Fibroblast of skin of abdomen (primary cell): ENCODE measurements around the gene HRH1.

ENCODE experiments used
- DNase-seq: peaks from one replicate; pipeline ENCODE4 v3.0.0-alpha.2; 2013

Gene HRH1

DNA sequence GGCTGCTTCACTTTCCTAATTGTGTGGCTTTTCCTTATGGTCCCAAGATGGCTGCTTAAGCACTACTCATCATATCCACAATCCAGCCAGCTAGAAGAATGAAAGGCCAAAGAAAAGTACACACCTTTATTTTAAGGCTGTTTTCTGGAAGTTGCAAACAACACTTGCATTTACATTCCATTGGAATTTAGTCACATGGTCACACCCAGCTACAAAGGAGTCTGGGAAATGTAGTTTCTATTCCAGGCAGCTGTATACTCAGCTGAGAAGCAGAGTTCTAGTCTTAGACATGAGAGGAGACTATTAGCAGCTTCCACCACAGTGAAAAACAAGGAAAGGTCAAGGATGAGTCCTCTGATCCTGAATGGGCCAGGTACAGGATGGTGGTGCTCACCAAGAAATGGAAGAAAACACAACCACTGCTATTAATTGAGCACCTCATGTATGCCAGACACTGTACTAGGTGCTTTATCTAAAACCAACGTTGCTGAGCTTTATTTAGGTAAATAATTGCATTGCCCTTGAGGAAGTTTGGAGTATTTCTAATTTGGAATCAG, 89.9 kb downstream of the HRH1 start:
- DNase-seq, result no peak

DNA sequence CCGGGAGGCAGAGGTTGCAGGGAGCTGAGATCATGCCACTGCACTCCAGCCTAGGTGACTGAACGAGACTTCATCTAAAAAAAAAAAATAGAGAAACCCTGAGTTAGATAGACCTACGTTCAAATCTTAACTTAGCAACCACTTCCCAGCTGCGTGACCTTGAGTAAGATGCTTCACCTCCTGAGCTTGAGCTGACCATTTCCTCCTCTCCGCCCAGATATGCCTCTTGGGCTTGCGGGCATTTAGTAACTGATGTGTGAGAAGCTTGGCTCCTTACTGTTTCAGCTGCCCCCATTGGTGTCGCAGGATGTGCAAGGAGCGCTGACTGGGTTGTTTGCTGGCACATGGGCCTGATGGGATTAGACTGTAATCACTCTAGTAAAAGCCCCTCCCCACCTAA, 91.0 kb downstream of the HRH1 start:
- no peak for DNase-seq

DNA sequence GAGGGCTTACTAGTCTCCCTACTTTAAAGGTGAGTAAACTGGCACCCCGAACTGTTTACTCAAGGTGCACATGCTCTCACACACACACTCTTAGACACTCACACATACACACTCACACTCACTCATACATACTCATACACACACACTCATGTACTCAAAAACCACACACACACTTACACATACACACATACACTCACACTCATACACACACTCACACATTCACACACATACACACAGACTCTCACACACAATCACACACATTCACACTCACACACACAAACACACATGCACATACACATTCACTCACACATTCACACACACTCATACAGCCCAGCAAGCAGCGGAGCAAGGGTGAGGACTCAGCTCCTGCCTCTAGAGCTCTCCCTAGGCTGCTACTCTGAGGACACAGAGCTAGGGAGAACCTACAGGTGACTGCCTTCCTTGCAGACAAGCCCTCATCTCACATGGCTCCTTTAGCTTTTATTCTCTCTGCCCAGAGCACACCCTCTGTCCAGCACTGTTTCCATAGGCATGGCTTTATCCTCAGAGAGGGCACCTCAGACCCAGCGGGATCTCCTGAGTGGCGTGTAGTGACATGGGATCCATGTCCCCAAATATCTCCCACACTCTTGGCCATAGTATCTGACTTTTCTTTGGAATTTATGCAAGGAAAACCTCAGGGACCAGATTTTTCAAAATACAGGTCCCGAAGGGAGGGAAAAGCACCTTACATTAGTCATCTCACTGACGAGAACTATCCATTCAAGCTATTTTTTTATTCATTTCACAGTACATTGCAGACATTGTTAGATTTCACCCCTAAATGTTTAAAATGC, 91.8 kb downstream of the HRH1 start:
- no peak for DNase-seq

DNA sequence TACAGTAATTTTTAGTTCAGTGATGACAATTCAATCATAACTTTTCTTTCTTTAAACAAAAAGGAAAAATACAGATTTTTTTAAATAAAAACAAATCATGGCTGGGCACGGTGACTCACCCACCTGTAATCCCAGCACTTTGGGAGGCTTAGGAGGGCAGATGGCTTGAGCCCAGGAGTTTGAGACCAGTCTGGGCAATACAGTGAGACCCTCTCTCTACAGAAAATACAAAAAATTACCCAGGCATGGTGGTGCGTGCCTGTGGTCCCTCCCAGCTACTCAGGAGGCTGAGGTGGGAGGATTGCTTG, 92.3 kb downstream of the HRH1 start:
- no peak for DNase-seq

DNA sequence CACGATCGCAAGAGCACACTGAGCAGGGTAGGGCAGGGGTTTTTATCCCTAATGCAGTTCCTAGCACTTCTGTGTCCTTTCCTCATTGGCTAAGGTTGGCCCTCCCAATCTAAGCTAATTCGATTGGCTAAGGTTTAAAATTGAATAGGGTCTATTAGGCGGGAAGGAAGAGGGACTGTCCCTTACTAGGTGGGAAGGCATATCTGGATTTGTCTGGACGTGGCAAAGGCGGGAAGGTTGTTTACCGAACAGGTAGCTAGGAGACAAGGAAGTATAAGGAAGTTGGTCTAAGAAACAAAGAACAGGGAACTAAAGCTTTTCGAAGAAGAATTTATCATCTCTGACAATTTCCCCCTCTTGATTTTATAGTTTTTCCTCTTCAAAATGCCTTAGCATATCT, 93.1 kb downstream of the HRH1 start:
- no peak for DNase-seq

DNA sequence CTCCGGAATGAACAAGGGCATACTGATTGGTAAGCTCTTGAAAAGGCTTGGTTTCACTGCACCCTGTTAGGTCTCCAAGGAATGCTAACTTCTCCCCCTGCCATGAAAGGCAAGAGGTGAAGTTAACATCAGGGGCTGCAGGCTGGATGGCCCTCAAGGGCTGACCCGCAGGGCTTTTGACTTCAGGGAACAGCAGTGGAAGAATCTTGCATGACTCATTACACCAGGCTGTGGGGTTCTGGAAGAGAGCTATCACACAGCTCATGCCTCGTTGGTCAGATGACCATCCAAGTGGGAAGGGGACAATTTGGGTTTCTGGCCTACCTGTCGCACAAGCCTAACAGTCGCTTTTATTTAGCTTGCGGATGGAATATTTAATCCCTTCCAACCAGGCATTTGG, 94.3 kb downstream of the HRH1 start:
- DNase-seq, result no peak

DNA sequence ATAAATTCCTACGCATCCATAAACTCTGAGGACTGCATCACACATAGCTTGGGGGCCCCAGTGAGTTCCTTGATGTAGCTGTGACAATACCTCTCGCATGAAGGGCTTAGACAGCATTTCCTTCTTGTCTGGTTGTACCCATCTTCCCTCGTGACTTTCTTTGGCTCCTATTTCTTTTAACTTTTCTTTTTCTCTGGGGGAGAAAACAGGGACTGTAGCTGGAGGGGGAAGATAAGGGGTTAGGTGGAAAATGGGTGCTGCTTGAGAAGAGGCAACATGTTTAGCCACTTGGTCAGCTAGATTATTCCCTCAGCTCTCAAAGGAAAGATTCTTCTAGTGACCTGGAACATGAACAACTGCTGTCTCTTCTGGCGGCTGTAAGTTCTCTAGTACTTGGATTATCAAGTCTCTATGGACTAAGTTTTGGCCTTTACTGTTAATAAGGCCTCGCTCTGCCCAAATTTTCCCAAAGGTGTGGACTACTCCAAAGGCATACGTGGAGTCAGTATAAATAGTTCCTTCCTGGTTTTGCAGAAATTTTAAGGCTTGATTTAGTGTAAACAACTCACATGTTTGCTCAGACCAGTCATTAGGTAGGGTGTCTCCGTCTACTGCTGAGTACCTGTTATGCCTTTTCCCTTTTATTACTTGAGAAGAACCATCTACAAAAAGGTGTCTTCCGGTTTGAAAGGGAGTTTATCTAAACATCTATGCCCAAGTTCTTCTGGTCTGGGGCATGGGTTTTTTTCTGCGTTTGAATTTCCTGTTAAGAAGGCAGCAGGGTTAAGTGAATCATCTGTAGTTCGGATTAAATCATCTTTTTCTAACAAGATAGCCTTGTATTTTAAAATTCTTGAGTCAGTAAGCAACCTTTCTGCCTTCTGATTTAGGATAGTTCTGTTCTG, 96.9 kb downstream of the HRH1 start:
- no peak for DNase-seq

DNA sequence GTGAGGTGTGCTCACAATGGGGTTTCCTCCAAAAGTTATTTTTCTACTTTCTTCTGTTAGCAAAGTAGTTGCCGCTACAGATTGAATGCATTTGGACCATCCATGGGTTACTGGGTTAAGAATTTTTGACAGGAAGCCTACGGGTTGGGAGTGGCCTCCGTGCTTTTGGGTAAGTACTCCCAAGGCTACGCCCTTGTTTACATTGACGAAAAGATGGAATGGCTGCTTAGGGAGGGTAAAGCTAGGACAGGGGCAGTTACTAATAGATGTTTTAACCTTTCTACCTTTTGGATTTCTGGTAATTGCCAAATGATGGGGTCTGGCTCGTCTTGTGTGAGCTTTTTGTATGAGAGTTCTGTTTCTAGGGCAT, 97.5 kb downstream of the HRH1 start:
- no peak for DNase-seq

DNA sequence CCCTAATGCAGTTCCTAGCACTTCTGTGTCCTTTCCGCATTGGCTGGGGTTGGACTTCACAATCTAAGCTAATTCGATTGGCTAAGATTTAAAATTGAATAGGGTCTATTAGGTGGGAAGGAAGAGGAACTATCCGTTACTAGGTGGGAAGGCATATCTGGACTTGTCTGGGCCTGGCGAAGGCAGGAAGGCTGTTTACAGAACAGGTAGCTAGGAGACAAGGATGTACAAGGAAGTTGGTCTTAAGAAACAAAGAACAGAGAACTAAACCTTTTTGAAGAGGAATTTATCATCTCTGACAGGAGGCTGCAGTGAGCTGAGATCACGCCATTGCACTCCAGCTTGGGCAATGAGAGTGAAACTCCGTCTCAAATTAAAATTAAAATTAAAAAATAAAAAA, 100.6 kb downstream of the HRH1 start:
- no peak for DNase-seq

DNA sequence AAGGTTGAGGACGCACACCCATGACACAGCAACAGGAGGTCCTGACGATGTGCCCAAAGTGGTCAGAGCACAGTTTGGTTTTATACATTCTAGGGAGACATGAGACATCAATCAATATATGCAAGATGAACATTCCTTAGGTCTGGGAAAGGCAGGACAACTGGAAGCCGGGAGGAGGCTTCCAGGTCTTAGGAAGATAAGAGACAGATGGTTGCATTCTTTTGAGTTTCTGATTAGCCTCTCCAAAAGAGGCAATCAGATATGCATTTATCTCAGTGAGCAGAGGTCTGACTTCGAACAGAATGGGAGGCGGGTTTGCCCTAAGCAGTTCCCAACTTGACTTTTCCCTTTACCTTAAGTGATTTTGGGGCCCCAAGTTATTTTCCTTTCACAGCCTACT, 101.2 kb downstream of the HRH1 start:
- peak; percentile 28 for DNase-seq

DNA sequence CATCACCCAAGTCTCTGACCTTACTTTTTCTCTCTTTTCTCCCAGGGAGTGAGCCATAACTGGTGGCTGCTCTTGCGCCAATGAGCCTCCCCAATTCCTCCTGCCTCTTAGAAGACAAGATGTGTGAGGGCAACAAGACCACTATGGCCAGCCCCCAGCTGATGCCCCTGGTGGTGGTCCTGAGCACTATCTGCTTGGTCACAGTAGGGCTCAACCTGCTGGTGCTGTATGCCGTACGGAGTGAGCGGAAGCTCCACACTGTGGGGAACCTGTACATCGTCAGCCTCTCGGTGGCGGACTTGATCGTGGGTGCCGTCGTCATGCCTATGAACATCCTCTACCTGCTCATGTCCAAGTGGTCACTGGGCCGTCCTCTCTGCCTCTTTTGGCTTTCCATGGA, 104.7 kb downstream of the HRH1 start:
- DNase-seq, result no peak

DNA sequence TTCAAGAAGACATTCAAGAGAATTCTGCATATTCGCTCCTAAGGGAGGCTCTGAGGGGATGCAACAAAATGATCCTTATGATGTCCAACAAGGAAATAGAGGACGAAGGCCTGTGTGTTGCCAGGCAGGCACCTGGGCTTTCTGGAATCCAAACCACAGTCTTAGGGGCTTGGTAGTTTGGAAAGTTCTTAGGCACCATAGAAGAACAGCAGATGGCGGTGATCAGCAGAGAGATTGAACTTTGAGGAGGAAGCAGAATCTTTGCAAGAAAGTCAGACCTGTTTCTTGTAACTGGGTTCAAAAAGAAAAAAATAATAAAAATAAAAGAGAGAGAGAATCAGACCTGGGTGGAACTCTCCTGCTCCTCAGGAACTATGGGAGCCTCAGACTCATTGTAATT, 106.2 kb downstream of the HRH1 start:
- no peak for DNase-seq

DNA sequence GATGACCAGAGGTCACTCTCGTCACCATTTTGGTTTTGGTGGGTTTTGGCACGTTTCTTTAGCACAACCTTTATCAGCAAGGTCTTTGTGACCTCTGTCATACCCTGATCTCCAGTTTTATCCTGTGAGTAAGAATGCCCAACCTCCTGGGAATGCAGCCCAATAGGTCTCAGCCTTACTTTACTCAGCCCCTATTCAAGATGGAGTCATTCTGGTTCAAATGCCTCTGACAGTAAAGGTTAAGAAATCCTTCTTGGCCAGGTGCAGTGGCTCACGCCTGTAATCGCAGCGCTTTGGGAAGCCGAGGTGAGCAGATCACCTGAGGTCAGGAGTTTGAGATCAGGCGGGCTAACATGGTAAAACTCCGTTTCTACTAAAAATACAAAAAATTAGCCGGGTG, 114.7 kb downstream of the HRH1 start:
- DNase-seq, result no peak

DNA sequence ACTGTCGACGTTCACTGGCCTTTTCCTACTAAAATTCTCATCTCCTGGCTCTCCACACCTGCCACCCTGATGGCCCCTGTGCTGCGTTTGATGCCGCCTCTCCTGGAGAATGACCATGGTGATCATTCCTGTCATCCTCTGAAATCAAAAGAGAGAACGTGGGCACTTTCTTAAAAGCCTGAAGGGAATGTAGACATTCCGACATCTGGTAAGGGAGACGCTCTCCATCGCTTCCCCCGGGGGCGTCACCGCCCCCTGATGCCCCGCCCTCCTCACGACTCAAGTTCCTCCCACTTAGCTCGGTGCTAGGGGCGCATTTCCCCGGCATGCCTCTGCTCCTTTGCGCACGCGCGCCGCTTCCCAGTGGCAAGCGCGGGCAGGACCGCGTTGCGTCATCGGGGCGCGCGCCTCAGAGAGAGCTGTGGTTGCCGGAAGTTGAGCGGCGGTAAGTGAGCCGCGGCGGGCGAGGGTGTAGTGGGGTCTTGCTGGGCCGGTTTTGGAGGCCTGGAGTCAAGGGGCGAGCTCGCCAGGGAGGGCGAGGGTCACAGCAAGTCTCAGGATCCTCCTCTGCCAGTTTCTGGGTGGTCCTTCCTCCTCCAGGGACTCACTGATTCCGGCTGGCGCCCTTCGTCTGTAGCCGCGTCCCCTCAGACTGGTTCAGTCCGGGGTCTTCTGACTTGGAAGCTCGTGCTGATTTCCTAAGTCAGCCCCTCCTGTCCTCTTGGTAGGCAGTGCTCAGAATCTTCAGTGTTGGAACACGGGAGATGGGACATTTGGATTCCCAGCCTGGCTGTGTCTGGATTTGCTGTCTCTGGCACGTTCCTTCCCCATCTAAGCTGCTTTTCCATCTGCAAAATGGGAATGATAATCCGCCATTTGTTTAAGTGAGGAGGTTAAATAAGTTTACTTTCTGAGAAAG, 118.0 kb downstream of the HRH1 start, which contains the start of gene ATG7:
Gene ATG7 (plus strand): TSS at position 412 of the 919 bp plus-strand sequence. CDS start 26,299 bp downstream, outside the sequence.
- DNase-seq, result peak; percentile 97

DNA sequence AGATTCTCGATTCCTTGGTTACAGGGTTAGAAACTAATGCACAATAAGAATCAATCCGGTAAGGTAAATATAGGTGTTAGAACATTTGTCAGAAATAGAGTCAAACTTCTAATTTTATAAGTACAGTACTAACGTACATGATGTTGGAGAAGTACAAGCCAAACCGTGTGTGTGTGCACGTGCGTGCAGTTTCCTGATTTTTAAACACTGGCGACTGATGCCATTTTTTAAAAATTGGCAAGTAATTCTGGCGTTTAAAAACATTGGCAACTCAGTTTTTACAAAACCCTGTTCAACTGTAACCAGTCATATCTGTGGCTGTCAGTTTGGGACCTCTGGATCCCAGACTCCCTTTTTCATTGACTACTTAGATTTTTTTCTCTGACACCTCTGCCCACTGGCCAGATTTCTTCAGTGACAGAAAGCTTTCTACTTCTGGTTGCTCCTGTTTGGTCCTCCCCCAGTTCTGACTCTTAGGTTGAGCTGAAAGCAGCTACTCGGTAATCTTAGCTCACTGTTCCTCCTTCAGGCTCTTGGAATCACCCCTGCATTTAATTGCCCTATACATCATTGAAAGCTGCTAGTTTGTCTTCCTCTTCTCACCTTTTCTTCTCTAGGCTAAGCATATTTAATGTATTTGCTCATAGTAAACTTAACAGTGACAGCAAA, 118.7 kb downstream of the HRH1 start:
- DNase-seq, result no peak

DNA sequence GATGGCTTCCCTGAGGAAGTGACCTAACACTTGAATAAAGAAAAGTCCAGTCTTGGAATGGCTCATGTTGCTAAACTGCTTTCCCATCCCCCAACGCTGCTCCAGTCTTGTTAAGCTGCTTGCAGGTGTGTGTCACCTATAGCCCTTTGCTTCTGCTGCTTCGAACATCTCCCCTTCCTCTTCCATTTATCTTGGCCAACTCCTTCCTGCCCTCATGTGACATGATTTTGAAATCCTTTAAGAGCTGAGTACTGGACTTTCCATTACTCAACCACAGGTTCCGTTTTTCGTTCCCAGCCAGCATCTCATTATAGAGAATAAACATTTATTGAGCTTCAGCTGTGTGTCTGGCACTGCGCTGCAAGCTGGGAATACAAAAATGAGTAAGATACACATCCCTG, 119.6 kb downstream of the HRH1 start:
- no peak for DNase-seq

DNA sequence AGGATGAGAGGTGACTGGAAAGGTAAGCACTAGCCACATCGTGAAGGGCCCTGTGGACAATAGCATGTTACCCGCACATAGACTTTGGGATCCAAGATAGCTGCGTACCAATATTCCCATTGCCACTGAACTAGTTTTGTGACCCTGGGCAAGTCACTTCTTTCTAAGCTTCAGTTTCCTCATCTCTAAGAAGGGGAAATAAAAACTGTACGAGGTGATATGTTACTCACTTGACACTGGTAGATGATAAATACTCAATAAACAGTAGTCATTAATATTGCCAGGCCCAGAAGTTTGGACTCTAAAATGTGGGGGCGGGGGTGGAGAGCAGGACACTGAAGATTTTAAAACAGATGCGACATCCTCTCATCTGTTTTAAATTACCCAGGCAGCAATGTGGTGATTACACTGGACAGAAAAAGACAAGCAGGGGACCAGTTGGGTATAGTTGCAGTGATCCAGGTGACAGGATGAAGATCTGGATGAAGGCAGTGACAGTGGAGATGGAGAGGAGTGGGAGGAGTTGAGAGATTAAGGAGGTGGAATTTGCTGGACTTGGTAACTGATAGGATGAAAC, 120.4 kb downstream of the HRH1 start:
- no peak for DNase-seq

DNA sequence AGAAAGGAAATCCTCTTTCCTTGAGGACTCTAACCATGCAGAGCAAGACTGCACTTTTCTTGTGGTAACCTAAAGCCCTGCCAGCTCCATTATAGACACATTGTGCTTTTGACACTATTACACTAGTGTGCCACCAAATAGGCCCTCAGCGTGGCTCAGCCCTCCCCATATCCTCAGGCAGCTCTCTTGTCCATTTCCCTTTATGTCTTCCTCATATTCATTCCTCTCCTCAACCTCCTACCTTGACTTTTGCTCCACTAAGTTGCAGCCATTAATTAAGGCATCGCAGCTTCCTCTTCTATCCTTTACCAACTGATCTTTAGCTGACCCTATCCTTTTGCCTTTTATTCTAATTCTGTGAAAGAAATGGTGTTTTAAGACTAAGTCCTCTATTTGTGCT, 121.6 kb downstream of the HRH1 start:
- no peak for DNase-seq

DNA sequence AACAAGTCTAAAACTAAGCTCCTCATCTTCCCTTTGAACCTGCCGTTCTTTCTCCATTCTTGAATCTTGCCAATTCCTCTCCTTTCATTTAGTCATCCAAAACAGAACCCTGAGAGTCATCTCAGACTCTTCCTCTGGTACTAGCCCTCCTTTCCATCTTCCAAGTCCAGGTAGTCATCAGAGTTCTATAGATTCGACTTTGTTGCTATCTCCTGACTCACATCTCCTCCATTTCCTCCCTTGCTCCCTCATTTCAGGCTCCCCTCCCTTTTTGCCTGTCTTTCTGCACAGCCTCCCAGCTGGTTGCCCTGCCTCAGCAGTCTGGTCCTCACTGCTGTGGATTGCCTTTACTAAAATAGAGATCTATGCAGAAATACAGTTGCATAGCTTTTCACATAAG, 122.6 kb downstream of the HRH1 start:
- DNase-seq, result no peak

DNA sequence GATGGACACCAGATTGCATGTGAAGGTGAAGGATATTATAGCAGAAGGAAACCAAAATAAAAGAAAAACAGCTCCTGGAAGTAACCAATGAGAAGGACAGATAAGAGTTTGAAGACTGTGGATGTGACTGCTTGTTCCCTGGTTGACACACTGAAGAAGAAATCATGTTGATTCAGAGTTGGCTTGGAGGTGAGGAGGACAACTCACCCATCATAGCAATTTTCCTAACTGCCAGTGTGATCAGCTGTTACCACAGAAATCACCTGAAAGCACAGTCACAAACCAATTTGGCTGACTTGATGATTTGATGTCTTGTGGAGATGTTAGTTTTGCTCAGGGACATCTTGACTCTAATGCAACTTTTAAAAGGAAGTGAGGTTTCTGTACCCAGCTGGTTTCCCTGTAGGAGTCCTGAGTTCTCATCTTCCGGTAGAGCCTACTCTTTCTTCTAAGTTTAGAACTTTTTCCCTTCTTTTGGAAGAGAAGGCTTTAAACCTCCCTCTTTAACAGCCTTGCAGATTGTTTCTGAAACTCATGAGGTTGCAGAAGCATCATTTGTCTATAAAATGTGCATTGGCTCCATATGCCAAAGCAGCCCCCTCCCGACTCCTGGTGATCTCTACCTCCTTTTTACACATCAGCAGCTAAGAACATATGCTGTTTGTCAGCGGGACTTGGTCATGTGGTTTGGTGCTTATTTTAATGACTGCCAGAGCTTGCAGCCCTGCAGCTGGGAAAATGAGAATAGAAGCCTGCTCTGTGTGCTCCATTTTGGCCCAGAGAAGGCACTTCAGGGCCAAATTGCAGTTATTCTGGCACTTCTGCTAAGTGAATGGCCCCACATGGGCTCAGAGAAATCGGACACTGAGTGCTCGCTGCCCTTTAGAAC, 128.2 kb downstream of the HRH1 start:
- DNase-seq, result peak; percentile 45

DNA sequence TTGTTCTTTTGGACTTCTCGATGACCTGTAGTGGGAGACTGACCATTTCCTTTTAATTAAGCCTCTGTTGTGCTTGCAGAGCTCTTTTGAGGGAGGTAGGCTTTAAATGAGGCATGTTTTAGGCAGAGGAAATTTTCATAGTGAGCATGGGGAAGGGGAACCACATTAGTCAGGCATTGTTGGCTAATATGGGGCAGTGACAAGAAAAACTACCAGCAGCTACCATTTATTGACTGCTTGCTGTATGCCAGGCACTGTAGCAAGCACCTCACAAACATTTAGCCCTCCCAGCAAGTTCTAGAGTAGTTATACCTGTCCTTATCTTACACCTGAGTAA, 128.8 kb downstream of the HRH1 start:
- DNase-seq, result no peak
